ENCODE measurements around the gene EFHC1.

Gene EFHC1

DNA sequence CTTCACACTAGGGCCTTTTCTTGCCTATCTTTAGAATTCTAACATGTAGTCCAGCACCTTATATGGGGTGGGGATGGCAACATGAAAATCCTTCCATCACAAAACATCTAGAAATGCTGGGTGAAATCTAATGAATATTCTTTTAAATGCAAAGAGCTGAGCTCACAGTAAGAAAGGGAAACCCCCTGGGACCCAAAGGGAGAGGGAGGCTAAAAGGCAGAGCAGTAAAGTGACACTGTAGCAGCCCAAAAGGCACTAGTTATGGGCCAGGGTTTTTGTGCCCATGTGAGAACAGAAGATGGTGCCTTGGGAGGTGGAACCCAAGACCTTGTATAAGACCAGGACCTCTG, 90.0 kb downstream of the EFHC1 start:
- peaks cover 27 to 44% of the 10 kb centered on the region in 2 donors for H3K36me3 ChIP-seq (ENCODE audit: control insufficient read depth in 2 of 2, insufficient read depth in 2 of 2, low read length in 2 of 2)
- no peaks in the 10 kb centered on the region for H3K9me3 ChIP-seq (ENCODE audit: control insufficient read depth in 2 of 2, low read length in 2 of 2)
- no peak overlapping the region for H3K27ac ChIP-seq (ENCODE audit: low read length)
- no peak overlapping the region for H3K4me3 ChIP-seq (ENCODE audit: low read length in 2 of 2)
- H3K27me3 ChIP-seq (ENCODE audit: control insufficient read depth in 1 of 2, insufficient read depth in 2 of 2, low read length in 2 of 2), result no peaks in the 10 kb centered on the region
- no peak overlapping the region for H3K9ac ChIP-seq (ENCODE audit: low read length in 2 of 2)
- H3K4me1 ChIP-seq (ENCODE audit: control insufficient read depth, insufficient read depth, low read length), result peaks cover 41% of the 10 kb centered on the region

DNA sequence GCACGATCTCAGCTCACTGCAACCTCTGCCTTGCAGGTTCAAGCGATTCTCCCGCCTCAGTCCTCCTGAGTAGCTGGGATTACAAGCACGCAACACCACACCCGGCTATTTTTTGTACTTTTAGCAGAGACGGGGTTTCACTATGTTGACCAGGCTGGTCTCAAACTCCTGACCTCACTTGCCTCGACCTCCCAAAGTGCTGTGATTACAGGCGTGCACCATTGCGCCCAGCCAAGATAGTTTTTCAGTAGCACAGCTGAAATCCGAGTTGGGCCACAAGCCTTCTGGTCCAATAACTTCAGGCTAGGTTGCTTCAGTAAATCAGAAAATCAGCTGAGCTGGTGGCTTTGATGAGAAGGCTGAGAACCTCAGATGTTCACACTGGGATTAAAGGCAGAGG, 91.0 kb downstream of the EFHC1 start:
- peak overlapping the region; percentile 83 for H3K27ac ChIP-seq (ENCODE audit: low read length)
- no peaks in the 10 kb centered on the region for H3K9me3 ChIP-seq (ENCODE audit: control insufficient read depth in 2 of 2, low read length in 2 of 2)
- no peaks in the 10 kb centered on the region for H3K27me3 ChIP-seq (ENCODE audit: control insufficient read depth in 1 of 2, insufficient read depth in 2 of 2, low read length in 2 of 2)
- peaks cover 35% of the 10 kb centered on the region for H3K4me1 ChIP-seq (ENCODE audit: control insufficient read depth, insufficient read depth, low read length)
- H3K9ac ChIP-seq (ENCODE audit: low read length in 2 of 2), result no peak overlapping the region
- no peak overlapping the region for H3K4me3 ChIP-seq (ENCODE audit: low read length in 2 of 2)
- H3K36me3 ChIP-seq (ENCODE audit: control insufficient read depth in 2 of 2, insufficient read depth in 2 of 2, low read length in 2 of 2), result peaks cover 29 to 40% of the 10 kb centered on the region in 2 donors

DNA sequence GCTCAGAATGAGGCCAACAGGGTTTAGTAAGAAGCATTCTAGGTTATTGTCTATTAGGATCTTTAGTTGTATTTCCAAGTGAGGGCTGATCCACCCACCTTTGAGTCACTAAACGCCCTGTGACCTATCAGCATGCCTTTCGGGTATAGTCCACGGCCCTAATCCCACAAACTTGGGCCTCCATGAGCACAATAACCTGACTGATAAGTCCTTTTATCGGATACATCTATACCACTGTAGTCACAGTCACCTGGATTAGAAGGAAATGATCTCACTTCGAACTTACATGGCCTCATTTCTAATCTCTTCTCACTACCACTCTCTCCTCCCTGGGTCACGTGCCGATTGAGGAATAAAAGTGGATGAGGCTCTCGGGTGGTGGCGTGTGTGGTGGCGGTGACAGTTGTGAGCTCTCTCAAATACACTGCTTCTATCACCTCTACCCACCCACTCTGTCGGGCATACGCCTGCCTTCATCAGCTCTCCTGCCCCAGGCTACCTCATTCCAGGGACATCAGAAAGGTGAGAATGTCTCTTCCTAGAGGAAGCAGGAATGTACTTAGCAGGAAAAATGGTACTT, 91.5 kb downstream of the EFHC1 start:
- peak overlapping the region; percentile 22 to 29 for H3K4me3 ChIP-seq (ENCODE audit: low read length in 2 of 2)

DNA sequence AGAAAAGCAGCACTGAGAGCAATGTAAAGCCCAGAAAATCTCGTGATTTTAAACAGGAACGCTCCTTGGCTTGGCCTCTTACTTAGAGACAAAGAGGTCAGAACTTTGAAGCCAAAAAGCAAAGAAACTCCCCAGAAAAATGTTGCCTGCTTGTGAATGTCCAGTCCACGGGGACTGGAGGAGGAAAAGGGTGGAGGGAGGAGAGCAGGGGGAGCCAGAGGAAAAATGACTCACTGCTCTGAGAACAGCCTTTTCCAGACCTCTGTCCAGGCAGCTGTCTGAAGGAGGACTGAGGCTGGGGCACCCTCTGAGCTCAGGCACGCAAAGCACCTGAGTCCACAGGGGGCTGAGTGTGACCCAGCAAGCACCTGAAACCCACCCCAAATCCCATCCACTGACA, 92.1 kb downstream of the EFHC1 start:
- Histone ChIP-seq H3K27ac (ENCODE audit: low read length) (peak overlapping the region; percentile 83), H3K36me3 (ENCODE audit: control insufficient read depth in 2 of 2, insufficient read depth in 2 of 2, low read length in 2 of 2) (peaks cover 22 to 35% of the 10 kb centered on the region in 2 donors), H3K27me3 (ENCODE audit: control insufficient read depth in 1 of 2, insufficient read depth in 2 of 2, low read length in 2 of 2) (no peaks in the 10 kb centered on the region), H3K4me1 (ENCODE audit: control insufficient read depth, insufficient read depth, low read length) (peaks cover 44% of the 10 kb centered on the region), H3K4me3 (ENCODE audit: low read length in 2 of 2) (peak overlapping the region; percentile 29 to 47), H3K9ac (ENCODE audit: low read length in 2 of 2) (peak overlapping the region; percentile 48 to 58), H3K9me3 (ENCODE audit: control insufficient read depth in 2 of 2, low read length in 2 of 2) (no peaks in the 10 kb centered on the region)

More for the DNA sequence above, 91.5 kb downstream of the EFHC1 start:
- H3K27me3 ChIP-seq (ENCODE audit: control insufficient read depth in 1 of 2, insufficient read depth in 2 of 2, low read length in 2 of 2), result no peaks in the 10 kb centered on the region
- peak overlapping the region; percentile 83 for H3K27ac ChIP-seq (ENCODE audit: low read length)
- H3K9me3 ChIP-seq (ENCODE audit: control insufficient read depth in 2 of 2, low read length in 2 of 2), result no peaks in the 10 kb centered on the region
- peaks cover 27 to 39% of the 10 kb centered on the region in 2 donors for H3K36me3 ChIP-seq (ENCODE audit: control insufficient read depth in 2 of 2, insufficient read depth in 2 of 2, low read length in 2 of 2)
- peak overlapping the region; percentile 48 to 58 for H3K9ac ChIP-seq (ENCODE audit: low read length in 2 of 2)
- peaks cover 39% of the 10 kb centered on the region for H3K4me1 ChIP-seq (ENCODE audit: control insufficient read depth, insufficient read depth, low read length)

DNA sequence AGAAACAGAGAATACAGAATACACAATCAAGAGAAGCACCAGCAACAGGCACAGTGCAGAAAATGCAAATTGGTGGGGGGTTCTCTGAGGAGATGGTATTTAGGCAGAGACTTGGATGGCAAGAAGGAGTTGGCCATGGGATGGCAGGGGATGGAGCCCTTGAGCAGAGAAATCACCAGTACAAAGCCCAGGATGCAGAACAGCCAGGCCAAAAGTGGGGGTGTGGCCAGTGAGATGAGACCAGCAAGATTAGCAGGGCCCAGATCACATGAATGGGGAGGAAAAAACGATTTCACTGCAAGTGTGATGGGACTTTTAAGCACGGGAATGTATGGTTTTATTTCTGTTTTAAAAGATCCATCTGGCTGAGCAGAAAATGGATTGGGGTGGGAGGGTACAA, 93.3 kb downstream of the EFHC1 start:
- H3K36me3 ChIP-seq (ENCODE audit: control insufficient read depth in 2 of 2, insufficient read depth in 2 of 2, low read length in 2 of 2), result peaks cover 13 to 27% of the 10 kb centered on the region in 2 donors
- no peak overlapping the region for H3K27ac ChIP-seq (ENCODE audit: low read length)
- H3K9ac ChIP-seq (ENCODE audit: low read length in 2 of 2), result no peak overlapping the region
- no peak overlapping the region for H3K4me3 ChIP-seq (ENCODE audit: low read length in 2 of 2)
- no peaks in the 10 kb centered on the region for H3K9me3 ChIP-seq (ENCODE audit: control insufficient read depth in 2 of 2, low read length in 2 of 2)
- H3K27me3 ChIP-seq (ENCODE audit: control insufficient read depth in 1 of 2, insufficient read depth in 2 of 2, low read length in 2 of 2), result no peaks in the 10 kb centered on the region
- H3K4me1 ChIP-seq (ENCODE audit: control insufficient read depth, insufficient read depth, low read length), result peaks cover 55% of the 10 kb centered on the region

DNA sequence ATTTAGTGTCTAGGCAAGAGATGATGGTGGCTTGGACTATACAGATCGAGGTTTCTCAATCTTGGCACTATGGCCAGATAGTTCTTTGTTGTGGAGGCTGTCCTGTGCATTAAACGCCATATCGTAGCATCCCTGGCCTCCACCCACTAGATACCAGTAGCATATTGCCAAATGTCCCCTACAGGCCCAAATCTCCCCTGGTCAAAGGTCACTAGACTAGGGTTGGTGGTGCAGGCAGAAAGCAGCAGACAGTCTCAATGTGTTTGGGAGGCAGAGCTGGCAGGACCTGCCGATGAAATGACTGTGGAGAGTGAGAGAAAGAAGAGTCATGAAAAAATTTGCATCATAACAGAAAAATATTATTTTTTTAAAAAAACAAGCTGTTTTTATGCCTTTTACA, 93.8 kb downstream of the EFHC1 start:
- Histone ChIP-seq H3K27me3 (ENCODE audit: control insufficient read depth in 1 of 2, insufficient read depth in 2 of 2, low read length in 2 of 2) (no peaks in the 10 kb centered on the region), H3K36me3 (ENCODE audit: control insufficient read depth in 2 of 2, insufficient read depth in 2 of 2, low read length in 2 of 2) (peaks cover 12 to 25% of the 10 kb centered on the region in 2 donors), H3K9ac (ENCODE audit: low read length in 2 of 2) (no peak overlapping the region), H3K9me3 (ENCODE audit: control insufficient read depth in 2 of 2, low read length in 2 of 2) (no peaks in the 10 kb centered on the region), H3K4me3 (ENCODE audit: low read length in 2 of 2) (no peak overlapping the region), H3K4me1 (ENCODE audit: control insufficient read depth, insufficient read depth, low read length) (peaks cover 56% of the 10 kb centered on the region), H3K27ac (ENCODE audit: low read length) (no peak overlapping the region)

DNA sequence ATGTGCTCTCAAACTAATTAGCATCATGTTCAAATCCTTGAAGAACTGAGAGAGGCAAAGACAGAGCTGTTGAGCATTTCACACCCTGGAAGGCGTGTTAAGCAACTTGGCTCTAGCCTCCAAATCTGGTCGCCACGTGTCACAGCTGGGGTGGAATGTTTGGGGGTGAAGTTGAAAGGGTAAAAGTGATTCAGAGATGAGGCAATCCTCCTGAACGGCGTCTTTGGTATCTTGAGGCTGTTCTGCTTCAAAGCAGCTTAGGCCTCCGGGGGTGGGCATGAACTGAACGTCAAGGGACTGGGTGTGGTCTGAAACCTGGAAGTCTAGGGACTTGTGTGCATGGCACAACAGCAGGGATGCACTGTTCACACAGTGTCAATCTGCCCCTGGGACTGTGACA, 94.4 kb downstream of the EFHC1 start:
- Histone ChIP-seq H3K36me3 (ENCODE audit: control insufficient read depth in 2 of 2, insufficient read depth in 2 of 2, low read length in 2 of 2) (peaks cover 6 to 19% of the 10 kb centered on the region in 2 donors), H3K9me3 (ENCODE audit: control insufficient read depth in 2 of 2, low read length in 2 of 2) (no peaks in the 10 kb centered on the region), H3K4me1 (ENCODE audit: control insufficient read depth, insufficient read depth, low read length) (peaks cover 57% of the 10 kb centered on the region), H3K9ac (ENCODE audit: low read length in 2 of 2) (no peak overlapping the region), H3K27ac (ENCODE audit: low read length) (peak overlapping the region; percentile 1), H3K4me3 (ENCODE audit: low read length in 2 of 2) (no peak overlapping the region), H3K27me3 (ENCODE audit: control insufficient read depth in 1 of 2, insufficient read depth in 2 of 2, low read length in 2 of 2) (no peaks in the 10 kb centered on the region)

DNA sequence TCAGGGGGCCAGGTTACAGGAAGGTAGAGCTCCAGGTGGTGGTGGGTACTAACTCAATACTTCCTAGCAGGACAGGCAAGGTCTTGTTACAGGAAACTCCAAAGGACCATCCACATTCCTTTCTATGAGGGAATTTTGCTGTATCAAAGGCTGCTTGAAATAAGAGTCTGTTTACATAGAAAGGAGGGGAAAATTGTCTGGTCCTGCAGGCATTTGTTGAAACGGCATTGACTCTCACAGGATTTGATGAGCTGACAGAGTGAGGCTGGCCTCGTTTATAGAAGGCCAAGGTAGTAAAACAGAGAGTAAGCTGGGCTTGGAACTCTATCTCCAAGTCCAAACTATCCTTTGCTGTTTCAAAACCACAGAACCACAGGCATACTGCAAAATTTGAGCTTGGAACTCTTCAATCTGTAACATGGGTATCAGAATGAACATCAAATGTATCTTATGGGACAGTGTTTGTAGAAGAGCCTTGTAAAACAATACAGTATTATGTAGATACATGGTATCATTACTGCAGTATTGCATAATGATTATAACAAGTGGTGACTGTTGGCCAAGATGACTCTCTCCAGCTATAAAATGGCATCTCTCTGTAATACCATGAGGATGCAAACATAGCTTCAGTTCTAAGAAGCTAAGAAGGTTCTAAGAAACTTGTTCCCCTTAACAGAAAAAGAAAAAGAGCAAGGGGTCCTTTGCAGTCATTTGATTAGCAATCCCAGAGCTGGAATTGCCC, 95.2 kb downstream of the EFHC1 start:
- Histone ChIP-seq H3K4me3 (ENCODE audit: low read length in 2 of 2) (no peak overlapping the region), H3K36me3 (ENCODE audit: control insufficient read depth in 2 of 2, insufficient read depth in 2 of 2, low read length in 2 of 2) (peaks cover 4 to 15% of the 10 kb centered on the region in 2 donors), H3K27ac (ENCODE audit: low read length) (peak overlapping the region; percentile 1), H3K4me1 (ENCODE audit: control insufficient read depth, insufficient read depth, low read length) (peaks cover 57% of the 10 kb centered on the region), H3K27me3 (ENCODE audit: control insufficient read depth in 1 of 2, insufficient read depth in 2 of 2, low read length in 2 of 2) (no peaks in the 10 kb centered on the region), H3K9me3 (ENCODE audit: control insufficient read depth in 2 of 2, low read length in 2 of 2) (no peaks in the 10 kb centered on the region), H3K9ac (ENCODE audit: low read length in 2 of 2) (no peak overlapping the region)

DNA sequence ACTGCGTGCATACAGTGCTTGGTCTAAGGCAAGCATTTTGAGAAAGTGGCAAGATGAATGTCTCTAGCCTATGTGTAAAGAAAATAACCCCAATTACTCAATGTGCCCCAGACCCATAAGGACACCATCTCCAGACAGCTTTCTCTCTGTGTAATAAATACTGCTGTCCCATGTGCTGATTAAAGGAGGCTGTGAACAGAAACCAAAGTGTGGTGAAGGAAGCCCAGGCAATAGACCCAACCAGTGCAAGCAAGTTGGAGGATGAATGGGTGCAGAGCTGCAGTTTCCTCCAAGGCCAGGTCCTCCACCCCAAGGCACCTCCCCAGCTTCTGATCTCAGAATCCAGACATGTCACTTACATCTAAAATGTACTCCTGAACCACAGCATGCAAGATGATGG, 96.1 kb downstream of the EFHC1 start:
- H3K36me3 ChIP-seq (ENCODE audit: control insufficient read depth in 2 of 2, insufficient read depth in 2 of 2, low read length in 2 of 2), result peaks cover 4 to 12% of the 10 kb centered on the region in 2 donors
- no peak overlapping the region for H3K4me3 ChIP-seq (ENCODE audit: low read length in 2 of 2)
- peaks cover 56% of the 10 kb centered on the region for H3K4me1 ChIP-seq (ENCODE audit: control insufficient read depth, insufficient read depth, low read length)
- H3K9me3 ChIP-seq (ENCODE audit: control insufficient read depth in 2 of 2, low read length in 2 of 2), result no peaks in the 10 kb centered on the region
- no peak overlapping the region for H3K9ac ChIP-seq (ENCODE audit: low read length in 2 of 2)
- H3K27me3 ChIP-seq (ENCODE audit: control insufficient read depth in 1 of 2, insufficient read depth in 2 of 2, low read length in 2 of 2), result no peaks in the 10 kb centered on the region
- no peak overlapping the region for H3K27ac ChIP-seq (ENCODE audit: low read length)

DNA sequence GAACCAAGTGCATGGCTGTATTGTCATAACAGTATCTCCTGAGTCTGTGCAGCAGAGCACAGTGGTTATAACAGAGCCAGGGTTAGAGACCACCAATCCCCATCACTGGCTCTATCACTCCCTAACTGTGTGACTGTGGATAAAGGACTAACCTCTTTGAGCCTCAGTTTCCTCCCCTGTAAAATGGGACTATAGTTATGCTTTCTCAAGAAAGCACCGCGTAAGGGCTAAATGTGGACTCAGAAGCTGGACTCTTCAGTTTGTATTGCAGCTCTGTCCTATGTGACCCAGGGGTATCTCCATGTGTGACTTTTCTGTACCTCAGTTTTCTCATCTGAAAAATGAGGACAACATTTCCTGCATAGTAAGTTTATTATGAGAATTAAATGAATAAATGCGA, 96.8 kb downstream of the EFHC1 start:
- H3K9ac ChIP-seq (ENCODE audit: low read length in 2 of 2), result no peak overlapping the region
- no peaks in the 10 kb centered on the region for H3K9me3 ChIP-seq (ENCODE audit: control insufficient read depth in 2 of 2, low read length in 2 of 2)
- H3K4me3 ChIP-seq (ENCODE audit: low read length in 2 of 2), result no peak overlapping the region
- peaks cover 4 to 12% of the 10 kb centered on the region in 2 donors for H3K36me3 ChIP-seq (ENCODE audit: control insufficient read depth in 2 of 2, insufficient read depth in 2 of 2, low read length in 2 of 2)
- H3K27ac ChIP-seq (ENCODE audit: low read length), result no peak overlapping the region
- peaks cover 51% of the 10 kb centered on the region for H3K4me1 ChIP-seq (ENCODE audit: control insufficient read depth, insufficient read depth, low read length)
- H3K27me3 ChIP-seq (ENCODE audit: control insufficient read depth in 1 of 2, insufficient read depth in 2 of 2, low read length in 2 of 2), result no peaks in the 10 kb centered on the region

All from stomach smooth muscle (tissue), 2 donors.